Measurements from ENCODE around the gene COX5B.
"Not testable (repeated sequence)": the region's sequence is repeated elsewhere in the genome, so short reads cannot be mapped to it uniquely, and the experiment has no call there.

The COX5B gene, protein sequence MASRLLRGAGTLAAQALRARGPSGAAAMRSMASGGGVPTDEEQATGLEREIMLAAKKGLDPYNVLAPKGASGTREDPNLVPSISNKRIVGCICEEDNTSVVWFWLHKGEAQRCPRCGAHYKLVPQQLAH

DNA sequence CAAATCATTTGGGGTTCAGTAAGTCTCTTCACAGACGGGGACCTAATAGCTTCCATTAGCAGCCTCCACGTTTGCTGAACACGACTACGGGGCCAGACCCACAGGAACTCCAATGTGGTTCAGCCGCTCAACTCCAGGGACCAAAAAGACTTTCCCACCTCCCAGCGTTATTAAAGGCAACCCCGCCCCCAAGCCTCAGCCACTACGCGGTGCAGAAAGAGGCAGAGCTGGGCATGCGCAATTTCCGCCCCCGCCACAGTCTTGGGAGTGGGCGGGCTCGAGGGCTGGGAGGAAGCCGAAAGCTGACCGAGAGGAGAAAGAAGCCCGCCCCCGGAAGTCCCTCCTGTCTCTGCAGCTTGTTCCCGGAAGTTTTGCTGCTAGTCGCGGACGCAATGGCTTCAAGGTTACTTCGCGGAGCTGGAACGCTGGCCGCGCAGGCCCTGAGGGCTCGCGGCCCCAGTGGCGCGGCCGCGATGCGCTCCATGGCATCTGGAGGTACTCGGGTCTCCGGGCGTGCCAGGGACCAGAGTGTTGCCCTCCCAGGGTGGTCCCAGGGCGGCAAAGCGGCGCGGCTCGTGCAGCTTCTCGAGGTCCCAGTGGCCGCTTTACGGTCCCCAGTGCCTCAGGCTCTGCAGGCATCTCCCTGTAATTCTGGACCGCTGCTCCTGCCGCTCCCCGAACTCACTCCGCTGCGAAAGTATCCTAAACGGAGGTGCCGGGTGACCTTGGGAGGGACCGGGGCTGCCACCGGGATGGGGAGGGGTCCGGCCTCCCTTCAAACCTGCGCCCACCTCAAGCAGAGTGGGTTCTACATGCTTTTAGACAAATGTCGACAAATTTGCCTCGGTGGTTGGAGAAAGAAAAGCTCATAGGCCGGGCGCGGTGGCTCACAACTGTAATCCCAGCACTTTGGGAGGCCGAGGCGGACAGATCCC, at the start of gene COX5B:
Gene COX5B, plus strand, starts transcription at position 368 of the 935 bp plus-strand sequence. Its CDS starts 25 bp downstream, at position 393.
- DNase-seq (ENCODE audit: low spot score) = peak; percentile 99

- not testable (repeated sequence) for DNase-seq (ENCODE audit: low spot score)
Observed at GRCh38 chr2:97596180-97596579, 49.7 kb upstream of the COX5B start.

GRCh38 chr2:97601537-97601936, 44.3 kb upstream of the COX5B start:
- not testable (repeated sequence) for DNase-seq (ENCODE audit: low spot score)

- not testable (repeated sequence) for DNase-seq (ENCODE audit: low spot score)
Observed at GRCh38 chr2:97605109-97605508, 40.8 kb upstream of the COX5B start.

GRCh38 chr2:97605524-97606339, 40.1 kb upstream of the COX5B start:
- DNase-seq (ENCODE audit: low spot score) = not testable (repeated sequence)

DNA sequence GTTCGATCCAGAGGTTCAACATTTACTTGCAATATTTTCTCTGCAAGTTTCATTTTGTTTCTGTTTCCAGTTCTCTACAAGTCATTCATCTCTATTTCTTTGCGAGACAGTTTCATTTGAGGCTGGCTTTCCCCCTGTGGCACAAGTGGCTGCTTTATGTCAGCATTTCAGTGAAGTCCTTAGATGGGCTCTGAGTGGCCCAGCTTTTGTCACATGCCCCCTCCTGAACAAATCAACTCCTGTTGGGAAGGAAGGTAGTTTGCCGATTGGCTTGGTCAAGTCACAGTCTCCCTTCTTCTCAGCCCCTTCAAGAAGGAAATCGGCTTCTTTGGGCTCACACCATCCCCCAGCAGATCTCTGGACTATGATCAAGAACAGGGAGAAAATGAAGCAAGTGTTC, 37.1 kb upstream of the COX5B start:
- not testable (repeated sequence) for DNase-seq (ENCODE audit: low spot score)

- DNase-seq (ENCODE audit: low spot score) = not testable (repeated sequence)
Observed at GRCh38 chr2:97611895-97612294, 34.0 kb upstream of the COX5B start.

DNA sequence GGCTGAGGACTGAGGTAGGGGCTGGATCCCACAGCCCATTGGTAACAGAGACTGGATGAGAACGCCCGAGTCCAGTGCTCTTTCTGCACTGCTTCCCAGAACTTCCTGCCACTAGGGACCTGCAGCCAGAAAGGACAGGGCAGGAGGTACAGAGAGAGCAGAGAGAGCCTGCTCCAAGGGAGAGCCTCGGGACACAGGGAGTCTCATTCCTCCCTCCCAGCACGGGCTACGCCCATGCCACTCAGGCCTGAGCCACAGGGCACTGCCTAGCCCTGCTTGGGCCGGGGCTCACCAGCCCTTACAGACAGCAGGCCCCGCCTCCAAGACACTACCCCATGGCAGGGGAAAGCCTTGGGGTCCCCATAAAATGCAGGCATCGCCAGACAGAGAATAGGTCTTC, 30.1 kb upstream of the COX5B start:
- DNase-seq (ENCODE audit: low spot score) = not testable (repeated sequence)

- no peak for DNase-seq (ENCODE audit: low spot score)
Observed at GRCh38 chr2:97617911-97618310, 28.0 kb upstream of the COX5B start.

DNA sequence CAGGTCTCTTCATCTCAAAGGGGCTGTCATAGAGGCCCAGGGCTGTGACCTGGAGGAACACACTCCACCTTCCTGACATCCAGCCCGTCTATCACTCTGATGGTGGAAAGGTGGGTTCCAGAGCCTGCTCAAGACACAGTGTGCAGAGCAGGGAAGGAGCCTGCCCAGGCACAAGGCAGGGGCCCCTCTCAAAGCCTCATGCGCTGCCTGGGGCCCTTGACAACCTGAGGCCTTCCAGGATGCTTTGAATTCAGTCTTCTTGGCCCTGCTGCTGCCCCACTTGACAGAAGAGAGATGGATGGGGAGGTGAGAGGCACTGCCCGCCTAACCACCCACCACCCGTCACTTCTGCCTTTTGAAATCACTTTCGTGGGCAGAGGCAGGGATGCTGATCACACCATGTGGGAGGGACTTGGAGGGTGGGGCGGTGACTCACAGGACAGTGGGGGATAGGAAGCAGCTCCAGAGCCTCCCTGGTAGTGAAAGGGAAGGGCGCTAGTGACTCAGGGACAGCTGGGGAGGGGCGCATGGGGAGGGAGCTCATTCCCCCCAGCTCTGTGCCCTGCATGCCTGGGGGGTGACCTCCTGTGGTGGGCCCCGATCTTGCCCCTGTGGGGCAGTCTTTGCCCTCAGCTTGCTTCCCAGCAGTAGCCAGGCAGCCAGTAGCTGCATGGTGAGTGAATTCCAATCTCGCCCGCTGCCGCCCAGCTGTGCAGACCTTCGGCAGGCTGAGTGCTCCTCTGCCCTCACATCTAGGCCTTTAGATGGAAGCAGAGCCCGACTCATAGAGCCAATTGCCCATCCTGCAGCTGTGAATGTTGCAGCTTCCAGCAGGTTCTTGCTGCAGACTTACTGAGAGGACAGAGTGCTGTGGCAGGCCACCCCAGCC, 26.7 kb upstream of the COX5B start:
- peak; percentile 10 for DNase-seq (ENCODE audit: low spot score)

DNA sequence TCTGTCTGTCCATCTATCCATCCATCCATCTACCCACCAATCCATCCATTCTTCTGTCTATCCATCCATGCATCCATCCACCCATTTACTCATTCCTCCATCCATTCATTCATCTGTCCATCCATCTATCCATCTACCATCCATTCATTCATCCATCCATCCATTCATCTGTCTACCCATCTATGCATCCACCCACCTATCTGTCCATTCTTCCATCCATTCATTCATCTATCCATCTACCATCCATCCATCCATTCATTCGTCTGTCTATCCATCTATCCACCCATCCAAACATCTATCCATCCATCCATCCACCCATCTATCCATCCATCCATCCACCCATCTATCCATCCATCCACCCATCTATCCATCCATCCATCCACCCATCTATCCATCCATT, 25.4 kb upstream of the COX5B start:
- not testable (repeated sequence) for DNase-seq (ENCODE audit: low spot score)

DNA sequence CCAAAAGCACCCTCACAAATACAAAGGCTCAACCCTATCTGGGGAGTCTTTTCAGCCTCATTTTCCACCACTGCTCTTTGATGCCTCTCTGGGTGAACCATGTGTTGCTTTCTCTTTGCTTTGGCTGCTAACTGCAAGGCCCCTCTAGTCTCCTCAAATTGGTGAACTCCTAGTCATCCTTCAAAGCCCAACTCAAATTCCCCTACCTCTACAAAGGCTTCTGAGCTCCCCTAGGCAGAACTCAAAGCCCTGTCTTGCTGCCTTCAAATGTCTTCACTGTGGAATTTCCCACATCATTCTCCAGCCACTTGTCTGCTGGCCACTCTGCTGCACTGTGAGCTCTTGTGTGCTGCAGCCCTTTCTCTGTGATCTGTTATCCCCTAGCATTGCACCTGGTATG, 22.9 kb upstream of the COX5B start:
- DNase-seq (ENCODE audit: low spot score) = not testable (repeated sequence)

- not testable (repeated sequence) for DNase-seq (ENCODE audit: low spot score)
Observed at GRCh38 chr2:97625354-97626048, 20.4 kb upstream of the COX5B start.

DNA sequence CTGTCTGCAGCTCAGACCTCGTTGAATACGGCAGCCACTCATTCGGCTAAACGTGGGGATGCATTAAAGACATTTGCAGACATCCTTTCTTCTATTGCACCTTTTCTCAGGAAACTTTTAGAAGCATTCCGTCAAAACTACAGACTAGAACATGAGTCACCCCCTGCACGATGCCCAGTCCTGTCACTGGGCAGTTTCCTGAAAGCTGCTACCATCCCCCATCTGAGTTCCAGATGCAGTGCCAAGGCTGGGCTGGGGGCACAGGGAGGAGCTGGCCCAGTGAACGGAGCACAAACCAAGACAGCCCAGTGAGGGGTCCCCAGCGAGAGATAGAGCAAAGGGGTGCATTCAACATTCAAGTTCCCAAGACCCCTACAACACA, 19.8 kb upstream of the COX5B start:
- DNase-seq (ENCODE audit: low spot score) = not testable (repeated sequence)

- DNase-seq (ENCODE audit: low spot score) = peak; percentile 1
Observed at GRCh38 chr2:97644023-97644717, 1.7 kb upstream of the COX5B start.

GRCh38 chr2:97645112-97645694, 659 bp upstream of the COX5B start:
- no peak for DNase-seq (ENCODE audit: low spot score)

- no peak for DNase-seq (ENCODE audit: low spot score)
Observed at GRCh38 chr2:97646977-97647376, 1.1 kb downstream of the COX5B start.

DNA sequence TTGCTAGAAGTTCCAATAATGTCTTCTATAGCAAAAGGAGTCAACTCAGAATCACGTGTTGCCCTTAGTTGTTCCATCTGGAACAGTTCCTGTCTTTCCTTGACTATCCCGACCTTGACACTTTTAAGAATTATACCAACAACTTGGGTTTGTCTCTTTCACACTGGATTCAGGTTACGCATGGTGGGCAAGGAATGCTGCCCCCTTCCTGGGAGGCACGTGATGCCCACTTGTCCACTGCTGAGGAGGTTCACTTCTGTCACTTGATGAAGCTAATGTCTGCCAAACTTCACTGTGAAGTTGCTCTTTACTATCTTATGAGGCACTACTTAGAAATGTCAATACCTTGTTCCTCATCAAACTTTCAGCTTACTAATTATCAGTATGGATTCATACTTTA, 5.3 kb downstream of the COX5B start:
- no peak for DNase-seq (ENCODE audit: low spot score)

DNA sequence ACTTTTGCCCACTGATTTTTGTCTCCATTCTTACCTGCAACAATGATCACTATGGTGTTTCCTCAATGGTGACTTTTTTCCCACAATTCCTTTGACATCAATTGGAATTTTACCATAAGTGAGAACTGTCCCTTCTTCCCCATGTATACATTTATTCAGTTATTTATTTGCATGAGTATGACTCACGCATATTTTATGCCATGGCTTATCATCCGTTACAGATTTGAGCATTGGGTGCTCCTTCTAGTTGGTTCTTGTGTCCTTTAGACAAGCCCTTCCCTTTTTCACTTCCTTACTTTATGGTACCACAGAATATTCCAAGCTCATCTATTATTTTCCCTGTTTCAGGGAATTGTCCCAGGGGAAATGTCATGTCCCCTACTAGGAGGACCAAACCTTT, 7.6 kb downstream of the COX5B start:
- DNase-seq (ENCODE audit: low spot score) = no peak

DNA sequence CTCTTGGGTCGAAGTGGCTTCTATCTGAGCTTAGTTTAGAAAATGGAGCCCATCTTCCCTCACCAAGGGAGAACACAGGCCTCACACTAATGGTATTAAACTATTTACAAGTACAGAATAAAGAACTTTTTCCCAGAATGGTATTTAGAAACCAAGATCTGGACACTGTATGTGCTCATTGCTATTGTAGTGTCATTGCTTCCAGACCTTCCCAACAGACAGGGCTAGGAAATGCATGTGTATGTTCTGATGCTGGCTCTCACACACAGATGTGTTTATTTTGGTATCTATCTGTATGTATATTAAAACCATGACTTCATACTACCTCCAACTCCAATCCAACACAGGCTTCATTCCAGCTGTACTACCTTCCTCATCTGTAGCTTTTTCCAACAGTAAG, 8.0 kb downstream of the COX5B start:
- no peak for DNase-seq (ENCODE audit: low spot score)
